ENCODE data around the gene ZNF506.

GRCh38 chr19:19750842-19751790 lies 70.4 kb downstream of the ZNF506 start:
- no peak for TF ChIP-seq CTCF (conservative IDR thresholded peaks at IDR 0.05; ENCODE audit: low read length)
- TF ChIP-seq EZH2phosphoT487 (IDR thresholded peaks at IDR 0.05; ENCODE audit: borderline replicate concordance), result no peak
